KBM-7 (cell line): Measurements from ENCODE around the gene ZNF580.

Source experiments
- DNase-seq: peaks from one replicate; pipeline ENCODE4 v3.0.0-alpha.2; 2015
- in situ Hi-C: fragments of 300-500 bp; cut with MboI; formaldehyde crosslinking; loops from 2 replicates; pipeline ENCODE4 v1.14.3; 2020; ENCODE audit warnings: low sequenced_read_pairs, low pct_unique_long_range_greater_than_20kb, mixed read lengths

Gene ZNF580

GRCh38 chr19:55654868-55655647 is 14.3 kb downstream of the ZNF580 start, which contains the start of gene U2AF2:
Gene U2AF2, plus strand, starts transcription at chr19:55655035. Its CDS starts 70 bp downstream, at chr19:55655105.
- DNase-seq: peak; percentile 84
- in situ Hi-C loops: no loop called here

- in situ Hi-C loops: no loop called here
- DNase-seq: no peak
These were observed 14.8 kb downstream of the ZNF580 start for GRCh38 chr19:55655648-55656040.

- DNase-seq: no peak
- in situ Hi-C loops: no loop called here
These were observed 15.8 kb downstream of the ZNF580 start for GRCh38 chr19:55656552-55656951.

- in situ Hi-C loops: no loop called here
- no peak for DNase-seq
These were observed 16.4 kb downstream of the ZNF580 start for GRCh38 chr19:55656988-55657747.

- no peak for DNase-seq
- in situ Hi-C loops: no loop called here
These were observed 18.2 kb downstream of the ZNF580 start for GRCh38 chr19:55658846-55659459.

- in situ Hi-C loops: no loop called here
- DNase-seq: no peak
These were observed 19.0 kb downstream of the ZNF580 start for GRCh38 chr19:55659822-55660221.

- no peak for DNase-seq
- in situ Hi-C loops: no loop called here
These were observed 19.6 kb downstream of the ZNF580 start for GRCh38 chr19:55660404-55660803.

GRCh38 chr19:55660991-55661390 is 20.2 kb downstream of the ZNF580 start:
- in situ Hi-C loops: no loop called here
- no peak for DNase-seq

GRCh38 chr19:55661826-55662225 is 21.0 kb downstream of the ZNF580 start:
- DNase-seq: no peak
- in situ Hi-C loops: no loop called here

GRCh38 chr19:55663846-55664536 is 23.2 kb downstream of the ZNF580 start:
- in situ Hi-C loops: no loop called here
- no peak for DNase-seq

GRCh38 chr19:55666343-55667005 is 25.7 kb downstream of the ZNF580 start:
- in situ Hi-C loops: no loop called here
- no peak for DNase-seq

GRCh38 chr19:55667006-55667381 is 26.2 kb downstream of the ZNF580 start:
- in situ Hi-C loops: no loop called here
- DNase-seq: no peak

- in situ Hi-C loops: no loop called here
- DNase-seq: no peak
These were observed 26.7 kb downstream of the ZNF580 start for GRCh38 chr19:55667511-55667910.

GRCh38 chr19:55667958-55668357 is 27.2 kb downstream of the ZNF580 start:
- no peak for DNase-seq
- in situ Hi-C loops: no loop called here

- in situ Hi-C loops: no loop called here
- no peak for DNase-seq
These were observed 28.0 kb downstream of the ZNF580 start for GRCh38 chr19:55668603-55669348.

- no peak for DNase-seq
- in situ Hi-C loops: no loop called here
These were observed 28.8 kb downstream of the ZNF580 start for GRCh38 chr19:55669418-55670279.

GRCh38 chr19:55670280-55671053 is 29.7 kb downstream of the ZNF580 start:
- in situ Hi-C loops: no loop called here
- DNase-seq: no peak
